C4-2B (cell line): Measurements from ENCODE around the gene POLR2E.

ENCODE experiments used
- H3K27ac ChIP-seq: fragments of 450-650 bp; 2 replicates; pipeline ENCODE4 v1.5.1; 2017
- CTCF ChIP-seq: fragments of 450-650 bp; conservative IDR thresholded peaks from 2 replicates; pipeline ENCODE4 v1.5.1; 2017; ENCODE audit warnings: mild to moderate bottlenecking
- ZFX ChIP-seq: fragments of 450-650 bp; IDR thresholded peaks from 2 replicates; pipeline ENCODE4 v1.6.1; 2017

The POLR2E gene

GRCh38 chr19:1094978-1095701, at the start of gene POLR2E:
TSS of gene POLR2E (minus strand) at chr19:1095375. CDS start at chr19:1095315, 60 bp downstream.
- H3K27ac ChIP-seq, result peak within 1 kb of the TSS; percentile 85

DNA sequence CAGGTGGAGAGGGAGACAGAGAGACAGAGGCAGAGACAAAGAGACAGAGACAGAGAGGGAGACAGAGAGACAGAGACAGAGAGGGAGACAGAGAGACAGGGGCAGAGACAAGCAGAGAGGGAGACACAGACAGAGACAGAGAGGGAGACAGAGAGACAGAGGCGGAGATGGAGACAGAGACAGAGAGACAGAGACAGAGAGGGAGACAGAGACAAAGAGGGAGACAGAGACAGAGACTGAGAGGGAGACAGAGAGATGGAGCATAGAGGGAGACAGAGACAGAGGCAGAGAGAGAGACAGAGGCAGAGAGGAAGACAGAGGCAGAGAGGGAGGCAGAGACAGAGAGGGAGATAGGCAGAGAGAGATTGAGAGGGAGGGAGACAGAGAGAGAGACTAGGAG, 49.6 kb upstream of the POLR2E start:
- H3K27ac ChIP-seq, result no peak overlapping the region
- TF ChIP-seq ZFX (no peak), CTCF (no peak)

More at GRCh38 chr19:1094978-1095701, at the start of gene POLR2E:
- TF ChIP-seq CTCF, result no peak
- TF ChIP-seq ZFX, result peak; percentile 73; the same call in 1 of the 2 replicates

GRCh38 chr19:1143828-1144399, 48.7 kb upstream of the POLR2E start:
- no peak overlapping the region for H3K27ac ChIP-seq
- no peak for TF ChIP-seq CTCF
- TF ChIP-seq ZFX, result no peak

GRCh38 chr19:1141944-1142343, 46.8 kb upstream of the POLR2E start:
- no peak for TF ChIP-seq ZFX
- no peak for TF ChIP-seq CTCF
- H3K27ac ChIP-seq, result no peak overlapping the region

DNA sequence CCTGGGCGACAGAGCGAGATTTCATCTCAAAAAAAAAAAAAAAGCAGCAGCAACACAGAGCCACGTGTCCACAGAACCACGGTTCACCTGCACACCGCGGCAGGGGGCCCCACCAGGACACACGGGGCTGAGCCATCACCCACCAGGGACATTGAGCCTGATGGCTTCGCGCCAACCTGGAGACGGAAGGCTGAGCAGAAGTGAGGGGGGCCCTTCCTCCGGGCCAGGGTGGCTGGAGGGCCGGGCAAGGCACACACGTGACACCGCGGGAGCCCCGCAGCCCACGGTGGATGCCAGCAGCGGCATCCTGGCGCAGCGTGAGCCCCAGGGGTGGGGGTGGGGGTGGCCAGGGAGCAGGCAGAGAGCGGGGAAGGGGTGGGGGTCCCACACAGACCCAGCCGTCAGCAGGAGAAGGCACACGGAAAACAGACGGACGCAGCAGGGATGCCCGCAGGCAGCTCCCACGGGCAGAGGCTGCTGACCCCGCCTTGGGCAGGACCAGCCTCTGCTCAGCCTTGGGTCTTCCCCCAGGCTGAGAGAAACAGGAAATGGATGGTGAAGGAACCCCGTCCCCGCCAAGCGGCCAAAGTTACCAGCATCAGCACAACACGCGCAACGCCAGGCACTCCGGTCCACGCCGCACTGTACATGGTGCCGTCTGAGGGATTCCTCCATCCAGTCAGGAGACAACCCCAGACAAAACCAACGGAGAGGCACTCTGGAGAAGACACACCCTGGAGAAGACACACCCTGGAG, 45.3 kb upstream of the POLR2E start:
- no peak overlapping the region for H3K27ac ChIP-seq
- no peak for TF ChIP-seq CTCF
- no peak for TF ChIP-seq ZFX

DNA sequence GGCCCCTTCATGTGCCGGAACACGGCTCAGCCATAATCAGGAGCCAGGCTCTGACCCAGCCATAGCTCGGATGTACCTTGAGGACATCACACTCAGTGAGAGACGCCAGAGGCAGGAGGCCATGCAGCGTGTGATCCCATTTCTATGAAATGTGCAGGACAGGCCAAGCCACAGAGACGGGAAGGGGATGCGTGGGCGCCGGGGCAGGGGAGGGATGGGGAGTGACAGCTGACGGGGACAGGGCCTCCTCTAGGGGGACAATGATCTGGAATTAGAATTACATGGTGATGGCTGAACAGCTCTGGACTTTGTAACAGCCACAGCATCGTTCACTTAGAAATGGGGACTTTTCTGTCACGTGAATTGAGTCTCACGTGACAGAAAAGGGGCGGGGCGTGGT, 44.0 kb upstream of the POLR2E start:
- TF ChIP-seq CTCF (no peak), ZFX (no peak)

DNA sequence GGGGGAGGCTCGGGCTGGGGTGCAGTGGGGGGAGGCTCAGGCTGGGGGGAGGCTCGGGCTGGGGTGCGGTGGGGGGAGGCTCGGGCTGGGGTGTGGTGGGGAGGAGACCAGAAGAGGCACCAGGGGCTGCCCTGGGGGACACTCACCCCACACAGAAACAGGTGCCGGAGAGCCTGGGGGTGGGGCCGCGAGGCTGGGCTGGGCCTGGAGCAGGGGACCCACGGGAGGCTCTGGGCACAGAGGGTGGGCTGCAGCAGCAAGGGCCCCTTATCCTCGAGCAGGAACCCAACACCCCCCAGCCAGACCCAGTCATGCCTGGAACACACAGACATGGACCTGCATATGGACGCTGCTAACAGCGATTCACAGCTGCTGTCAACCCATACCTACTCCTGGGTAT, 42.9 kb upstream of the POLR2E start:
- no peak overlapping the region for H3K27ac ChIP-seq
- no peak for TF ChIP-seq ZFX

More for the DNA sequence above, 44.0 kb upstream of the POLR2E start:
- no peak overlapping the region for H3K27ac ChIP-seq
